ENCODE measurements around the gene CBX7.

The CBX7 gene

DNA sequence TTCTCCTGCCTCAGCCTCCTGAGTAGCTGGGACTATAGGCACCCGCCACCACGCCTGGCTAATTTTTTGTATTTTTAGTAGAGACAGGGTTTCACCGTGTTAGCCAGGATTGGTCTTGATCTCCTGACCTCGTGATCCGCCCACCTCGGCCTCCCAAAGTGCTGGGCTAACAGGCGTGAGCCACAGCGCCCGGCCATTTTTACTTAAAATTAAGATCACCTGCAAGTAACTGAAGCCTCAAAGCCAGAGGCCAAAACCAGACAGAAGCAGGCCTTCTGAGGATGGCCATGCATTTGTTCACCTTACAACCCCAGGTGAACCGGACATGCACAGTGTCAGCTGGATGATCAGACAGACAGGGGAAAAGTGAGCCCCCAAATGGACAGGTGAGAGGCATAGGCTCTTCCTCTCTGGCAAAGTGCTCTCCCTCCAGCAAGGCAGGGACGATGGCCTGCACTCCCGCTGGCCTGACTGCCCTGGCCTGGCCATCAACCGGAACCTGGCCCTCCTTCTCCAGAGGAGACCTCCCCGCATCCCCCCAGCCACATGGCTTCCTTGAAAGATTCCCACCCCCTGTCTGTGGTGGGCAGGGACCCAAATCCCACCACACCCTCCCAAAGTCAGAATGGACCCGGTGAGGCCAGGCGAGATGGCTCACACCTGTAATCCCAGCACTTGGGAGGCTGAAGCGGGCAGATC, 29.6 kb downstream of the CBX7 start:
- no peak for DNase-seq

DNA sequence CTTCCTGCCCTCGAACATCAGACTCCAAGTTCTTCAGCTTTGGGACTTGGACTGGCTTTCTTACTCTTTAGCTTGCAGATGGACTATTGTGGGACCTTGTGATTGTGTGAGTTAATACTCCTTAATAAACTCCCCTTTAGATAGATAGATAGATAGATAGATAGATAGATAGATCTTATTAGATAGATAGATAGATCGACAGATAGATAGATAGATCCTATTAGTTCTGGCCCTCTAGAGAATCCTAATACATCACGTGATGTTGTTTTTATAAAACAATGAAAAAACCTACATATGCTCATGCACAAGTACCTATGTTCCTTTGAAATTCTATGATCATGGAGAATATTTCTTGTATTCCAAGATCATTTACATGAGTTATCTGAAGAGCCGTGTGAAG, 31.5 kb downstream of the CBX7 start:
- DNase-seq = no peak

DNA sequence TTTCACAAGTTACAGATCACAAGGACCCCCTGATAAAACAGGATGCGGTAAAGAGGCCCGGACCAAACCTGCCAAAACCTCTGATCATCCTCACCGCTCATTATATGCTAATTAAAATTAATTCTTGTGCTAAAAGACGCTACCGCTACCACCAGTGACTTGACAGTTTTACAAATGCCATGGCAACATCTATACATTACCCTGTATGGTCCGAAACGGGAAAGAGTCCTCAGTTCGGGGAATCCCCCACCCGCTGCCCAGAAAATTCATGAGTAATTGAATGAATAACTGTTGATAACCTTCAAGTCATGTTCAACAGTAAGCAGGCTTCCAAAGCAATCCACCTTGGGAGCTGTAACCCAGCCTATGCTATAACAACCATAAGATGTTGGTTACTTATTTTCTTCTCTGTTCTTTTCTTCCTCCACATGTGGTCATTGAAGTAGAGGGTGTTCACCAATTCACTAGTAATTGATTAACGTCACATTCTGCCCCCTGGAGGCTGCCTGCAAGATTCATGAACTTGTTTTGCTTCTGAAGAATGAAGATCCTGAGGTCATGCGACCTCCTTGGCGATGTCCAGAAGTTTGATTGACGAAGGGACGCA, 34.8 kb downstream of the CBX7 start:
- peak; percentile 80 to 89 for DNase-seq

DNA sequence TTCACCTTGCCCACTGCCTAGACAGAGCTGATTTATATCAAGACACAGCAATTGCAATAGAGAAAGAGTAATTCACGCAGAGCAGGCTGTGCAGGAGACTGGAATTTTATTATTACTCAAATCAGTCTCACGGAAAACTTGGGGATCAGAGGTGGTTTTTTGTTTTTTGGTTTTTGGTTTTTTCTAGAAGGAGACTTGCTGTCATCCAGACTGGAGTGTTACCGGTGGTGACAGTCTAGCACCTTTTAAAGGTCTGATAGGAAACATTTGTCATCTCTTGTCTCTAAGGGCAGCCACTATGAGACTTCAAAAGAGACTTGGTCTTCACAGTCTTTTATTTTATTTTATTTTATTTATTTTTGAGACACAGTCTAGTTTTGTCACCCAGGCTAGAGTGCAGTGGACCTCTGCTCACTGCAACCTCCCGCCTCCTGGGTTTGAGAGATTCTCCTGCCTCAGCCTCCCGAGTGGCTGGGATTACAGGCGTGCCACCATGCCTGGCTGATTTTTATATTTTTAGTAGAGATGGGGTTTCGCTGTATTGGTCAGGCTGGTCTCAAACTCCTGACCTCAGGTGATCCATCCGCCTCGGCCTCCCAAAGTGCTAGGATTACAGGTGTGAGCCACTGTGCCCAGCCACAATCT, 36.4 kb downstream of the CBX7 start:
- peak; percentile 29 to 69 for DNase-seq

DNA sequence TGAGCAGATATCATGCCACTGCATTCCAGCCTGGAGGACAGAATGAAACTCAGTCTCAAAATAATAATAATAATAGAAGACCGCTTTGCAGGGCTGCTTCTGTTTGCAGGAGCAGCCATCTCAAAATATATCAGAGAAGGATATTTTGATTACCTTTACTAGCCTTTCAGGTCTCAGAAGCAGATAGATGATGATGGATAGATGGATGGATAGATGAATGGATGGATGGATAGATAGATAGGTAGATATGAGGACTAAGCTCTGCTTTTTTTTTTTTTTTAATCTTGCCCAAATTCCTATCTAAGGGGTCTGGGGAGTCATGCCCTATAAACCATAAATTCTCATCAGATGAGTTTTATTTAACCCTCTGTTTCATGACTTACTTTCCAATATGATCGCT, 36.9 kb downstream of the CBX7 start:
- no peak for DNase-seq

DNA sequence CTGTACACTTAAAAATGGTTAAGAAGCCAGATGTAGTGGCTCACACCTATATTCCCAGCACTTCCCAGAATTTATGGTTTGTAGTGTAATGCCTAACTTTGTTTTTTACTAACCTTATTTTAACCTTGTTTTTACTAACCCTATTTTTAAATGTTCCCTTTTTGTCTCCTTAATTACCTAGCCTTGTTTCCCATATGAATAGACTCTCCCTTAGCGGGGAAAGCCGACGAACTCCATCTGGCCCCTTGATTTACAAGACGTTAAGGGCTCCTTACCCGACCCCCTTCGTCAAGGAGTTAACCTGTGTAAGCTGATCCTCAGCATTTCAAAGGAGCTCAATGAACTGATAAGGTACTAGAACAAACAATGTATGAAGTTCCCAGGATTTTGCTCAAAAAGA, 38.4 kb downstream of the CBX7 start:
- DNase-seq = no peak

DNA sequence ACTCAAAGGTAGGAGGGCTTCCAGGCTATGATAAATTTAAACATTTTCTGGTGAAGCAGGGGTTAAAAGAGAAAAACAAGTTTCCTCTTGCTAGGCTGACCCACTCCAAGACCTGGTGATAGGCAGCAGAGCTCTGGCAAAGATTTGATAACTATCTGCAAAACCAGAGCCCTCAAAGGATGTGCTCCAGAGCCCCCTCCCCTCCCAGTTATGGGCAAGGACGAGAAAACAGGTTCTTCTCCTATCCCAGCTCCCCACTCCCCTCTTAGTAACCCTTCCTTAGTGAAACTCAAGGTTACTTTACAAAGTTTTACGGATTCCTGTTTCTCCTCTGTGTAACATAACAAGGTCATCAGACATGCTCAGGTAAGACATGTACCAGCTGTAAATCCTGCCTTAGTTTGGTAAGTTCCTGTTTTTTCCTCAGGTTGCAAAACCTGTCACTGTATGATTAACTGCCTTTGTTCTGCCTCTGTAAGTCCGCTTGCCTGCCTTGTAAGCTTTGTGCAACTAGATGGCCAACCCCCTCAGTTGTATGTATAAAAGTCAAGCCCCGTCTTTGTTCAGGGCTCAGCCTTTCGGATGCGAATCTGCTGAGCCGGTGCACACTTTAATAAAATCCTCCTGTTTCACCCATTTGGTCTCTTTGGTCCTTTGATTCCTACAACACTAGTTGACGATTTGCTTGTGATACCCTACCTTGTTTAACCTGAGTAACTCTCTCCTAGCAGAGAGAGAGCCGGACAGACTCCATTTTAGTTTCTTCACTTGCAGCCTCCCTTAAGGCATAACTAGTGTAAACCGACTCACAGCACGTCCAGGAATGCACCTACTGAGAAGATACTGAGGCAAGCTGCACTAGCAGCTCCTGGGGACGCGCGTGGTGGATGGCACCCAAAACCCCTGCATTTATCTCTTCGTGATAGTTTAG, 41.6 kb downstream of the CBX7 start:
- DNase-seq = no peak

DNA sequence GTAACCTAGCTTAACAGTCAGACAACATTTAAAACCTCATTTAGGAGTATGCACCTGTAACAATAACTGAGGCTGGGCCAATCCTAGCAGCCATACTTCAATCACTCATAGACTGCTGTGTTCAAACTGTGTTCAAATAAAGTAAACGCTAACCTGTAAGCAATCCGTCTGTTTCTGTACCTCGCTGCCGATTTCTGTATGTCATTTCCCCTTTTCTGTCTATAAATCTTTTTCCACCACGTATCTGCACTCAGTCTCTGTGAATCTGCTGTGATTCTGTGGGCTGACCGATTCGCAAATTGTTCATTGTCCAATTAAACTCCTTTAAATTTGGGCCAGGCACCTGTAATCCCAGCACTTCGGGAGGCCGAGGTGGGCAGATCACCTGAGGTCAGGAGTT, 43.1 kb downstream of the CBX7 start:
- no peak for DNase-seq

DNA sequence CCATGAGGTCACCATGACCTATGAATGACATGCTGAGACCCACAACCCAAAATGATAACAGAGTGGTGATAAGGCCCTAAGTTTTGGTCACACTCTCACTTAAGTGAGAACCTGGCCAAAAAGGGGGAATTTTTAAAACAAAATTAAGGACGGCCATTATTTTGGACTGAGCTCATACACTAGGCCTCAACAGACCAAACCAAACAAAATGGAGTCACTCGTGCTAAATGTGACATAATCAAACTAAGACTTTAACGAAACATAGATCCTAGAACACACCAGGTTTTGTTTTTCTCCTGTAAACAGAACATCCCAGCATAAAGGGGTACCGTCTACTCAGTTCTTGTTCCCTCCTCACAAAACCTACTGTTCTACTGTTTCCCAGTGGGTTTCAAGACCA, 44.0 kb downstream of the CBX7 start:
- DNase-seq = no peak

DNA sequence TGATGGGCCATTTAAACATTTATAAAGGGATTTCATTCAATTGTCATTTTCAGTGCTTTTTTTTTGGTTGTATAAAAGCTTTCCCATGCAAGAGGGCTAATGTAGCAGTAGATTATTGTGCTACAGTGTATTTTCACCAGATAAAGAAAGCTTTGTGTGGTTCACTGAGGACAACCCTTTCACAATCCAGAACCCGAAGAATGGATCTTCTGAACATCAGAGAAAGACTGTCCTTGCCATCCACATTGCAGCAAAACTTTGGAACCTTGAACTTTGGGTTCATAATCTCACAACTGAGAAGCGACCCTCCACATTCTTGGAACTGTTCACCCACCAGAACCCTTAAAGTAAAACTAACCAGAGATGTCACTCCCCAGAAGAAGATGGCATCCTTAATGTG, 46.2 kb downstream of the CBX7 start:
- no peak for DNase-seq

DNA sequence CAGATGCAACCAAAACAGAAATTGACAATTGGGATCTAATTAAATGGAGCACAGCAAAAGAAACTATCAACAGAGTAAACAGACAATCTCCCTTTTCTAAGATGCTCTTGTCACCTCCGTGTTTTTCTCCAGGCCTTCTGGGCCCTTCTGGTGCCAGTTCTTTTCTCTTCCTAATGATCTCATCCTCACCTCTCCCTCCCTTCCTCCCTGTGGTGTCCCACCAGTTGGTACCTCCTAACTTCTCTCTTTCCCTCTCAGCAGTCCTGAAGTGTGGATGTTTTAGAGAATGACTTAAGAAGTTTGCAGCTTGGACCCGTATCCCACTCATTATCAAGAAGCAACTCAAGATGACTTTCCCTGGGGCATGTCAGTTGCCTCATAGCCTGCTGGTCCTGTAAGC, 49.0 kb downstream of the CBX7 start:
- no peak for DNase-seq

DNA sequence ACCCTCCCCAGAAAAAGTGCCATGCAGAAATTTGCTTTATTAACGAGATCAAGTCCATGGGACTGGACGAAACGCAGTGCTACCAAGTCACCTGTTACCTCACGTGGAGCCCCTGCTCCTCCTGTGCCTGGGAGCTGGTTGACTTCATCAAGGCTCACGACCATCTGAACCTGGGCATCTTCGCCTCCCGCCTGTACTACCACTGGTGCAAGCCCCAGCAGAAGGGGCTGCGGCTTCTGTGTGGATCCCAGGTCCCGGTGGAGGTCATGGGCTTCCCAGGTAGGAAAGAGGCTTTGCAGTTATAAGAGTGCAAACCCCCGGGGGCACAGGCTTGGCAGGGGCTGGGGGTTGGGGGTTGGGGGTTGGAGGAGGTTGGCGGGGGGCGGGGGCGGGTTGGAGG, 51.3 kb downstream of the CBX7 start:
- no peak for DNase-seq

DNA sequence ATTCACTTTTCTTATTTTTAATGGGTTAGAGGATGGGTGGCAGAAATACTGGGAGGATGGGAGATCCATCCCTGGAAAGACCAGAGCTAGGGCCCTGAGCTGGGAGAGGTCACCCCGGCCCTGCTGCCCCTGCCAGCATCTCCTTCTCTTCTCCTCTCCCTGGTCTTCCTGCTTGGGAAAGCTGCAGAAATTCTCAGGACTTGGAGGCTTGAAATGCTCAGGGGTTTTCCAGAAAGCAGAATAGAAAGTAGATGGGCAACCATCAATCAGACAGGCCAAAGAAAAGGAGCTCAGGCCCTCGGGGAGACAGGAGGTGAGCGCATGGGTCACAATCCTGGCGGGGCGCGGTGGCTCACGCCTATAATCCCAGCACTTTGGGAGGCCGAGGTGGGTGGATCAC, 53.9 kb downstream of the CBX7 start:
- DNase-seq = no peak

DNA sequence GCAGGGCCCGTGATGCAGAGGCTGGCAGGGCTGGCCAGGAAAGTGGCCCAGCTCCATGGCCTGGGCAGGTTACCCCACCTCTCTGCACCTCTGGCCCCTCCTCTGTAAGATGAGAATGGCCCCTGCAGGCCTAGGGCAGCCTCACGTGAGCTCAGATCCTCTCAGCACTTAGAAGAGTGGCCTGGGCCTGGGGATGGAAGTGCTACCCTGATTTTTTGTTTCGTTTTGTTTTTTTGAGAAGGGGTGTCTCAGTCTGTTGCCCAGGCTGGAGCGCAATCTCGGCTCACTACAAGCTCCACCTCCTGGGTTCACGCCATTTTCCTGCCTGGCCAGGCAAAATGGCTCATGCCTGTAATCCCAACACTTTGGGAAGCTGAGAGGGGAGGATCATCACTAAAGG, 54.5 kb downstream of the CBX7 start:
- peak in 1 of 2 donors; percentile 31 for DNase-seq

DNA sequence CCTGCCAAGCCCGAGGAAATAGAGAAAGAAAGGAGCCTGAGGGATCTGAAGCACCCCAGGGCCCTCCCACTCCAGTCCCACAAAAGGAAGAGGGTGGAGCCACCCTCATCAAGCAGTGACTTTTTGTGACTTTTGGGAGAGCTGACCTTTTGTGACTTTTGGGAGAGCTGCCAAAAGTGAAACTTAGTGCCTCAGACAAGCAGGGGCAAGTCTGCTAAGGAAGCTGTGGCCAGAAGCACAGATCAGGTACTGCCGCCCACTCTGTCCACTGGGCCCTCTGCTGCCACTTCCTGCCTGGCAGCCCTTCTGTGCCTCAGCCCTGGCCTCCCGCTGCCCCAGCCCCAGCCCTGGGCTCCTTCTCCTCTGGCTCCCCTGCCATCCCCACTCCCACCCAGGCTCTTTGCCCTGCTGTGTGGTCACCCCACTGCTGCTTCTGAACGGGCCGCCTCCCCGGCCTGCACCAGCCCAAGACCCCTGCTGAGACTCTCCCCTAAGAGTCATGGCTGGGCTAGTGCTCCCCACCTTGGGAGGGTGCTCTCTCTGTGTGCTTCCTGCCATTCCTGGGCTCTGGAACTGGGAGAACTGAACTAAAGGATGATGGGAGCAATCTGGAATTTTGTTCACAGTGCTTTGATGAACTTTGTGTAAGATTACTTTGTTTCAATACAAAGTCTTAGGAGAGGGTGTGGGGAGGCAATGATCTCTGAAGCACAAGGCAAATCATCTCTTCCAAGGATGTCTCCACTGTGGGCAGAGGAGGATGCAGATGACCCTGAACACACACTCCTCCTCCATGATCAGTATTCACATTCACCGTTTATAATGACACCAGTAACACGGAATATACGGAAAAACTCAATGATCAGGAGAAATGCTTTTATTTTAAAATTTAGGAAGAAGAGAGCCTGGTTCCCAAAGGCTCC, 55.1 kb downstream of the CBX7 start, which contains the start of gene APOBEC3H:
Gene APOBEC3H, plus strand, starts transcription at position 147 of the 923 bp plus-strand sequence. CDS start 3,035 bp downstream, outside the sequence.
- DNase-seq = peak; percentile 43 to 59

DNA sequence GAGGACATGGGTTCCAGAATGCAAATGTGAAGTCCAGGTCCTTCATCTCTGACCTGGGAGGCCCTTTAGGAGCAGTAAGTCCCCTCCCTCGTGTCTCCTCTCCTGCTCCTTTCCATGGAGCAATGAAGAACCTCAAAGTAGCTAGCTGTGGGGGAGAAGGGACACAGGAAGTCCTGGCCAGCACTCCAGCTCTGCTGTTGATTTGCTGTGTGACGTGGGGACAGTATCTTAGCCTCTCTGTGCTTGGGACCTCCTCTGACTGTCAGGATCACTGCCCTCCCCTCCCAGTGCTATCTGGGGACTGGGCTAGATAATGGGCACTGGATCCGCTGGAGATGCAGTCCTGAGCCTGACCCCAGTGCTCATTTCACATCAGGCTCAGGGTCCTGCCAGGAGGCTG, 56.5 kb downstream of the CBX7 start:
- no peak for DNase-seq

DNA sequence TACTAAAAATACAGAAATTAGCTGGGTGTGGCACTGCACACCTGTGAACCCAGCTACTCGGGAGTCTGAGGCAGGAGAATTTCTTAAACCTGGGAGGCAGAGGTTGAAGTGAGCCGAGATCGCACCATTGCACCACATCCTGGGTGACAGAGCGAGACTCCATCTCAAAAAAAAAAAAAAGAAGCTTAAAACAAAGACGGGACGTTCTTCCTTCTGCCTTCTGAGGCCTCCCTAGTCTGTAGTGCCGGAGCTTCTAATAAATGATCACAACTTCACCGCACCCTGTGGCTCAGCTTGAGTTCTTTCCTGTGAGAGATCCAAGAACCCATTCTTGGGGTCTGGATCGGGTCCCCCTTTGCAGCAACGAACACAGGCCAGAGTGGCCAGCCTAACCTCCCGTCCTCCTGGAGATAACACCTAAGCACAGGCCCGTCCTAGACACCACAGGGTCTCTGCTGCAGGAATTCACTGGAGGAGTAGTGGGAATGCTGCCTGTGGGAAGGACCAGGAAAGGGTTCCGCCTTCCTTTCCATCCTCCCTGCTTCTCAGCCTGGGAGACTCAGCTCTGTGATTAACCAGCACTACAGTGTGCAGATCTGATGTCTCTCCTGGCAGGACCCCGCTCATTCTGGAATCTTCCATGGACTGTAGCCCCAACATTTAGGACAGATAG, 57.6 kb downstream of the CBX7 start:
- DNase-seq = peak; percentile 37 to 59

DNA sequence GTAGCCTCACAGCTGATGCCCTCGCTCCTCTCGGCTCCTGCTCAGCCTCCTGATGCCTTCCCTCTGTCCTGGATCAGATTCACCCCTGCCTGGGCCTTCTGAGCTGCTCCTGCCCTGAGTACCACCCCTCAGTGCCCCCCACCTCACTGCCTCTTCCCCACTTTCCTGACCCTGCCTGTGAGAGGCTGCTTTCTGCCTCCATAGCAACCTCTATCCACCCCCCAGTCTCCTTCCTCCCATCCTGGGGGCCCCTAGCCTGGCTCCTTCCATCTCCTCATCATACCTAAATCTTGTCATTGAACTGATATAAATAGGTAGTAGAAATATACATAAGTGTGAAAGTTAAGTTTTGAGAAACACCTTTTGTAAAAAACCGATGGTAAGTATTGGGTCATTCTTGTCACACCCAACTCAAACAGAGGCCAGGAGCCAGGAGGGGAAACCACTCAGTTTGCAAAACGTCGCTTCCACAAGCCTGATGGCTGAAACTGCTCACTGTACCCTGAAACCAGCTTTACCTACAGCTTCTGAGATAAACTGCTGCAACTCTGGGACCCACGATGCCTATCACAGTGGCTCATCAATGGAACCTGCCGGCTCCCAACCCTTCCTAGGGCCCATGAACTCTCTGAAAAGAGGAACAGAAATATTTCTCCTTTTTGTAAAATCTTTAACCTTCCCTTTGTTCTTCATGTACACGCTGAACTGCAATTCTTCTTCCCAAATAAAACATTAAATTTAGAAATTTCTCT, 60.2 kb downstream of the CBX7 start:
- no peak for DNase-seq

DNA sequence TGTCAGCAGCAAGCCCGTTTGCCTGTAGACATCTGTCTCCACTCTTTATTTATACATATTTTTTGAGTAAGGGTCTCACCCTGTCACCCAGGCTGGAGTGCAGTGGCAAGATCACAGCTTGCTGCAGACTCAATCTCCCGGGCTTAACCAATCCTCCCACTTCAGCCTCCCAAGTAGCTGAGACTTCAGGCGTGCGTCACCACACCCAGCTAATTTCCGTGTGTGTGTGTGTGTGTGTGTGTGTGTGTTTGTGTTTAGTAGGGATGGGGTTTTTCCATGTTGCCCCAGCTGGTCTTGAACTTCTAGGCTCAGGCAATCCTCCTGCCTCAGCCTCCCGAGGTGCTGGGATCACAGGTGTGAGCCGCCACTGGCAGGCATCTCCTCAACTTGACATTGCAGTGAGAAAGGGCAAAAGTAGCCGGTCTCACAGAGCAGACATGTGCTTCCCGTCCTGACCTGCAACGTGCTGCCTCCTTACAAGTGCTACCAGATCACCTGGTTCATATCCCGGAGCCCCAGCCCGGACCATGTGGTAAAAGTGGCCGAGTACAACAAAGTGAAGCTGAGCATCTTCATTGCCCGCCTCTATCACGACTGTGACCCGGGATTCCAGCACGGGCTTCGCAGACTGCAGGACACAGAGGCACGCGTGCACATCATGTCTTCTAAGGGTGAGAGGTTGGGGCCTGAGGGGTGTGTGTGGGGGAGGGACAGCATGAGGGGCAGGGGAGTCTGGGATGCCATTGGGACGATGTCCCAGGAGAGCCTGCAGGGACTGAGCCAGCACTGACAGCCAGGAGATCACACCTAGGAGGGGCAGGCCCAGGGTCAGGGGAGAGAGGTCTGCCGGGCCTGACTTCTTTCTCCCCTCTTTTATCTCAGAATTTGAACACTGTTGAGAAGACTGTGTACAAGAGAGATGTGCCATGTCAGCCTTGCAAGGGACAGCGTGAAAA, 61.1 kb downstream of the CBX7 start:
- no peak for DNase-seq

Measured in CD4-positive, alpha-beta T cell treated with Interleukin-4 for 1 hour (primary cell).